WTC11 (cell line): Measurements from ENCODE around the gene USP43.

Experiments
- CTCF ChIP-seq: fragments of 200-600 bp; IDR thresholded peaks from 2 replicates; pipeline ENCODE4 v1.8.0; 2022; ENCODE audit warnings: antibody characterized with exemption
- MXD4 ChIP-seq: fragments of 250-450 bp; sonication (Bioruptor Pico); IDR thresholded peaks from 2 replicates; pipeline ENCODE4 v1.8.0; 2021; ENCODE audit warnings: mild to moderate bottlenecking, moderate library complexity, borderline replicate concordance
- NFYB ChIP-seq: sonication (generic); formaldehyde crosslinking; conservative IDR thresholded peaks from 2 replicates; pipeline ENCODE4 v1.8.0; 2022; ENCODE audit warnings: low read depth, missing genetic modification reagents
- TEAD4 ChIP-seq: sonication (generic); formaldehyde crosslinking; IDR thresholded peaks from 2 replicates; pipeline ENCODE4 v1.8.0; 2022; ENCODE audit warnings: mild to moderate bottlenecking, missing genetic modification reagents
- ZNF416 ChIP-seq: fragments of 250-450 bp; sonication (Bioruptor Pico); IDR thresholded peaks from 2 replicates; pipeline ENCODE4 v1.9.0; 2021; ENCODE audit warnings: mild to moderate bottlenecking, inconsistent platforms
- TF ChIP-seq, protein P1 (sequence below): sonication (generic); formaldehyde crosslinking; IDR thresholded peaks from 2 replicates; pipeline ENCODE4 v1.8.1; 2023; ENCODE audit warnings: mild to moderate bottlenecking, missing genetic modification reagents, borderline replicate concordance
- TF ChIP-seq, protein P2 (sequence below): sonication (generic); formaldehyde crosslinking; IDR thresholded peaks from 2 replicates; pipeline ENCODE4 v1.8.0; 2022; ENCODE audit warnings: mild to moderate bottlenecking, missing genetic modification reagents

GRCh38 chr17:9714801-9715200, 69.5 kb downstream of the USP43 start:
- no peak for TF ChIP-seq CTCF
- no peak for TF ChIP-seq ZNF416
- TF ChIP-seq MXD4 (CRISPR knock-in tag), result no peak
- no peak for TF ChIP-seq TEAD4
- no peak for TF ChIP-seq NFYB (CRISPR knock-in tag)
- TF ChIP-seq, protein P1, sequence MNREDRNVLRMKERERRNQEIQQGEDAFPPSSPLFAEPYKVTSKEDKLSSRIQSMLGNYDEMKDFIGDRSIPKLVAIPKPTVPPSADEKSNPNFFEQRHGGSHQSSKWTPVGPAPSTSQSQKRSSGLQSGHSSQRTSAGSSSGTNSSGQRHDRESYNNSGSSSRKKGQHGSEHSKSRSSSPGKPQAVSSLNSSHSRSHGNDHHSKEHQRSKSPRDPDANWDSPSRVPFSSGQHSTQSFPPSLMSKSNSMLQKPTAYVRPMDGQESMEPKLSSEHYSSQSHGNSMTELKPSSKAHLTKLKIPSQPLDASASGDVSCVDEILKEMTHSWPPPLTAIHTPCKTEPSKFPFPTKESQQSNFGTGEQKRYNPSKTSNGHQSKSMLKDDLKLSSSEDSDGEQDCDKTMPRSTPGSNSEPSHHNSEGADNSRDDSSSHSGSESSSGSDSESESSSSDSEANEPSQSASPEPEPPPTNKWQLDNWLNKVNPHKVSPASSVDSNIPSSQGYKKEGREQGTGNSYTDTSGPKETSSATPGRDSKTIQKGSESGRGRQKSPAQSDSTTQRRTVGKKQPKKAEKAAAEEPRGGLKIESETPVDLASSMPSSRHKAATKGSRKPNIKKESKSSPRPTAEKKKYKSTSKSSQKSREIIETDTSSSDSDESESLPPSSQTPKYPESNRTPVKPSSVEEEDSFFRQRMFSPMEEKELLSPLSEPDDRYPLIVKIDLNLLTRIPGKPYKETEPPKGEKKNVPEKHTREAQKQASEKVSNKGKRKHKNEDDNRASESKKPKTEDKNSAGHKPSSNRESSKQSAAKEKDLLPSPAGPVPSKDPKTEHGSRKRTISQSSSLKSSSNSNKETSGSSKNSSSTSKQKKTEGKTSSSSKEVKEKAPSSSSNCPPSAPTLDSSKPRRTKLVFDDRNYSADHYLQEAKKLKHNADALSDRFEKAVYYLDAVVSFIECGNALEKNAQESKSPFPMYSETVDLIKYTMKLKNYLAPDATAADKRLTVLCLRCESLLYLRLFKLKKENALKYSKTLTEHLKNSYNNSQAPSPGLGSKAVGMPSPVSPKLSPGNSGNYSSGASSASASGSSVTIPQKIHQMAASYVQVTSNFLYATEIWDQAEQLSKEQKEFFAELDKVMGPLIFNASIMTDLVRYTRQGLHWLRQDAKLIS (CRISPR knock-in tag), result no peak
- TF ChIP-seq, protein P2, sequence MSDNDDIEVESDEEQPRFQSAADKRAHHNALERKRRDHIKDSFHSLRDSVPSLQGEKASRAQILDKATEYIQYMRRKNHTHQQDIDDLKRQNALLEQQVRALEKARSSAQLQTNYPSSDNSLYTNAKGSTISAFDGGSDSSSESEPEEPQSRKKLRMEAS (CRISPR knock-in tag), result no peak
